GM18517 (cell line): ENCODE measurements around the gene RELT.

Experiments used
- ATAC-seq: cut with Tn5 transposase; IDR thresholded peaks from one replicate; pipeline ENCODE4 v1.9.1; 2021; ENCODE audit warnings: mild to moderate bottlenecking, moderate library complexity; ENCODE audit not compliant: unreplicated experiment

RELT gene

DNA sequence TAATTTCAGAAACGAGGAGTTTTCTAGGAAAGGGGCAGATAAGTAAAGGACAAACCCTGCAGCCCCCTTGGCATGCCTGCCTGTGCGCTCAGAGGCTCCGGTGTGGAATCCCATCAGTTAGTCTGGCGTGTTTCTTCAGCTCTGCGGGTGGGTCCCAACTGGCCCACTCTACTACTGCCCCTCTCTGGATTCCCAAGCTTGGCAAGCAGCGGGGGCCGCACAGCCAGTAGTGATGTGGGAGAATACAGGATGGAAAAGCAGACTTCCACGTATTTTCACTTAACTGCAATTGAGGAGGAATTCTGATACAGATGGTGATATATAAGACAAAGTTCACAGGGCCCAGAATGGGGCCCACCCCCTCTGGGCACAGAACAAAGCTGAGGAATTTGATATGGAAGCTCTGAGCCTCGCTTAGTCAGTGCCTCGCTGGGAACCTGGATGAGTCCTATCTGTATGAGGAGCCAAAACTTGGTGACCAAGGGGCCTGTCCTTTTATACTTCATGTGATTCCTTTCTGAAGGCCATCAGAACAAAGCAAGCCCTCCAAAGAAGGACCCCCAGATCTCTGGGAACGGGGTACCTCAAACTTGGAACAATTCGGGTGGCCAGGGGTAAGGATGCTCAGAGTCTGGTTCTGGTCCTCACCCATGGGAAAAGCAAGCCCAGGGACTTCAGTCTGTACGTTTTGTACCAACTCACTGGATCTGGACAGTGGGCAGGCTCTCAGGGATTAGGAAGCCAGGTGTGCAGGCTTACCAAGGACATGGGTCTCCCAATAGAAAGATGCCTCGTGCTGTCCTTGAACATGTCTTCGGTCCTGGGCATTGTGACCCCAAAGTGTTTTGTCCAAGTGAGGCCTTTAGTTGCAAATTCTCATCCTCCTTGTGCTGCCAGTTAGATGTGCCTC, 26.0 kb downstream of the RELT start:
- ATAC-seq: no peak

DNA sequence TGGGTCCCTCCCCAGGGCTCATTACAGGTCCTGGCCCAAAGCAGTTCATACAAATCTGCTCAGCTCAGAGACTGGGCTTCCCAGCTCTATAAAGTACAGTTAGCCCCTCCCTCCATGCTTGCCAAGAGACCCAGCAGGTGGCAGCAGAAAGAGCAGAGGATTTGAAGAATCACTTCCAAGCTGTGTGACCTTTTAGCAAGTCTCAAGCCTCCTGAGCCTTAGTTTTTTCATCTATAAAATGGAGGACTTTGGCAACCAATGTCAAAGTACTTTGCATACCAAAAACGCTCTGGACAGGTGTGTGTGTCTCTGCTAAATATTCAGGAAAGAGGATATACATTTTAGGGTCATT, 26.6 kb downstream of the RELT start:
- ATAC-seq: no peak

DNA sequence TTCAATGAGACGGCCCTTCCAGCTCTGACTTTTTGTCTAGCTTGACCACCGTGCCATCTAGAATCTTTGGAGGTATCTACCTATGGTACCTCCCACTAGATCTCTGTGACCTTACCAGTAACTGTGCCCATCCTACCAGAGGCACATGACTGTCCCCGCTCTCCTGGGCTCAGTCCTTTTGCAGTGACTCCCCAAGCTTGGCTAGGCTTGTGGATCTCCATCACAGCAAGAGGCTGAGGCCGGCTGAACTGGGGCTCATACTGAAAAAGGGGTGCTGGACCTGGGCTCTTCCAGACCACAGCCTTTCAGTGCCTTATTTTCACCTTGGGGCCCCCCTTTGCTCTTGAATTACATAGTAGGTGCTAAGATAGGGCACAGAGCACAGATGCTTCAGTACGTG, 27.3 kb downstream of the RELT start:
- no peak for ATAC-seq

DNA sequence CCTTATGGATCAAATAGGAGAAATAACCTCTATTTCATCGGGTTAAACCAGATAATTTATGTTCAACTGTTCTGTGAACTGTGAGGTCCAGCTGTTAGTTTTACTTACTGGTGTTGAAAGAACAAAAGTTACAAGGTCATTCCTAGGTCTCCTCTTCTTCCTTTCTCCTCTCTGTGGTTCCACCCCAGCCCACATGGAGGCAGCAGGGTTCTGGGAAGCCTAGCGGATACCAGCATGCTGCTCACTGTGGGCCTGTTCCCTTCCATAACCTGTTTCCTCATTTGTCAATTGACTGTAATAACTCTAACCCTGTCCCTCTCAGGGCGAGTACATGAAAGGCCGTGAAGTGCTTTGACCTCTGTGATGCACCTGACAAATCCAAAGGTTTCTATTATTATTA, 27.8 kb downstream of the RELT start:
- no peak for ATAC-seq

DNA sequence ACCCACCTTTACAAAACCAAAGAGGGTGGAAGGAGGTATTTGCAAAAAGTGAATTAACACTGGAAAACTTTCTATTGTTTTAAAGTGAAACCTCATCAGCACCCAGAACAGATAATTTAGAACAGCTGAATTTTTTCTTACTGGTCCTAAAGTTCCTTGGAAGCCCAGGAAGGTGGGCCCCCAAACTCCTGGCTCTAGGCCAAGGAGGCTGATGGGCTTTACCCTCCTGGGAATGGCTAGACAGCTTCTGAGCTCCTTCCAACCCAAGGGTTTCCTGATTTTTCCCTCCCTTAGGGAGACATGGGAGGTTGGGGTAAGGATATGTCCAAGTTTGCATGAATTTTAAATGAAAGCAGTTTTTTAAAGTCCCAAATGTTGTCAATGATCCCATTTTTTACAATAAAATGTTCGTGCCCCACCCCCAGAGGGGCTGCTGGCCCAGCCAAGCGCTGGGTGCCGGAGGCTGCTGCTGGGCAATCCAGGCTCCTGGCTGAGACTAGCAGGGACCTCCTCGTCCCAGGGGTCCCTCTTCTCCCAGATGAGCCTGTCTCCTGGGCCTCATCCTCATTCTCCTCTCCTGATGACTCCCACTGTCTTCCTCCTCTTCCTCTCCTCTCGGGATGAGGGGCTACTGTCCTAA, 28.4 kb downstream of the RELT start:
- no peak for ATAC-seq

DNA sequence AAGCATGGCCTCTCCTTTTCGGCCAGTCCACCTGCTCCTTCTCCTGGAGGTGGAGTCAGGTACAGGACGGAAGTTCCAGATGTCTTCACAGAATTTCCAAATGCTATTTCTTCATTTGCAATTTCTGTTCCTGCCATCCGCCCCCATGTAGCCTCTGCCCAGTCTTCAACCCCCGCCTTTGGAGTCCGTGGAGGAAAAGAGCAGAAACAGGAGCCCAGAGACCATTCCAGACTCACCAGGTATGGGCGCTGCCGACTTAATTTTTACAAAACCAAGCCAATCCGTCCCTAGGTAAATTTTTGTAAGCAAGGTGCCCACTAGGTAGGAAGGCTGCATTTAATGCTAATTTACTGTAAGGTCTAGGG, 28.9 kb downstream of the RELT start:
- no peak for ATAC-seq

DNA sequence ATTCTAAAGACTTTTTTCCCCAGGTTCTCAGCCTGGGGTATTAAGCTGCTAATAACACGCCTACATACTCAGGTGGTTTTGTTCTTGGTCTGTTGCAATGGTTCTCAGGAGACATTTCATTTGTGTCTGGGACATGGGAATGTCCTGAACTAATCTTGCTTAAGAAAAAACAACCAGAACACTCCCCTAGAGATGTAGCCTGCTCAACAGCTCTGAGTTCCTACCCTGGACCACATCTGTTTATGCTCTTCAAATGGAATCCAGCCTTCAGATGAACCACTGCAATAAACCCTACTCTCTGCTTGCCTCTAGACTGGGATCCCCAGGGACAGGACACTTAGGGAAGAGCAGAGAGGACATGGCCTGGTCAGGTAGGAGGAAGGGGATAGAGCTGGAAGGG, 29.9 kb downstream of the RELT start:
- no peak for ATAC-seq

DNA sequence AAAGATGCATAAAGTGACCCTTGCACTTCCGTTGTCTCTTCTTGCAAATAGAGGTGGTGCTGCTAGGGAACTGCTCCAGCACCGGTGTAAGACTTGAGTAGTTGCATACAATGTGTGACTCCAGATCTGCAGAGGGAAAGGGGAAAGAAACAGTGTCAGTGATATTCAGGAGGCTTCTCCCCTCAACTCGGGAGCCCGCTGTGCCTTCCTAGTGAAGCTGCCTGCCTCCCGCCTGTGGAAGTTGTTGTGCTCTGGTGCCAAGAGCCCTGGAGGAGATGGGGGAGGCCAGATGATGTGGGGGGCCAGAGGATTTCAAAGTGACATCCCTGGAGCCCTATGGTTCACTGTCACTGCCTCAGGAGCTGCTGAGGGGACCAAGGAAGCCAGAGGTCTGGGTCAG, 30.4 kb downstream of the RELT start:
- no peak for ATAC-seq

DNA sequence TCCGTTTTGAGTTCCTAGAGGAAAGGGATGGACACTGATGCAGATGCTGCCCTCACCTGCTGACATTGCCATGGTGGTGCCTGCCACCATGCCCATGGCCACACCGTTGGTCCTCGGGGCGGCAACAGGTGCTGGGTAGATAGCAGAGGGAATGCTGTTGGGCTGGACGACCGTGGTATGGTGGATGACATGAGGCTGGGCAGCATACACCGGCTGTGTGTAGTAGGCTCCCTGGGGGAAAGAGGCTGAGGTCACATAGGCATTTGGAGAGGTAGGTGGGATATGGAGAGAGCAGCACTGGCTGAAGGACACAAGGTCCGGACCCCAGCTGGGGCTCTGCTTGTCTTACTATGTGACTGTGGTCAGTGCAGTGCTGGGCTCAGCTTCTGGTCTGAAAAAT, 33.2 kb downstream of the RELT start:
- no peak for ATAC-seq

DNA sequence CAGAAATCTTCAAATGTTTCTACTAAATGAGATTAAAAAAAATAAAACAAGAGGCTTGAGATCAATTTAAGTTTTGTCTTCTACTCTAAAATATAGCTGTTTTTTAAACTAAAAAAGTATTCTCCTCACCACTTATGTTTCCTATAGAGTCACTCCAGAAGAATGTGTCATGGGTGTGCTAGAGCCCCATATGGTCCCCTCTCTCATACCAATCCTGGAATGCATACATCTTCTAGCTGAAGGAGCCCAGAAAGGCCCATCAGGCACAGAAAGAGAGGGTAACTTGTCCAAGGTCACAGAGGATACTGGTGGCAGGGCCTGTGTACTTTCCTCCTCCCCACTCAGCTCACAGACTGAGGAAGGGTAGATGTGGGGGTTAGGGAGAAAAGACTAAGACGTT, 34.4 kb downstream of the RELT start:
- no peak for ATAC-seq

DNA sequence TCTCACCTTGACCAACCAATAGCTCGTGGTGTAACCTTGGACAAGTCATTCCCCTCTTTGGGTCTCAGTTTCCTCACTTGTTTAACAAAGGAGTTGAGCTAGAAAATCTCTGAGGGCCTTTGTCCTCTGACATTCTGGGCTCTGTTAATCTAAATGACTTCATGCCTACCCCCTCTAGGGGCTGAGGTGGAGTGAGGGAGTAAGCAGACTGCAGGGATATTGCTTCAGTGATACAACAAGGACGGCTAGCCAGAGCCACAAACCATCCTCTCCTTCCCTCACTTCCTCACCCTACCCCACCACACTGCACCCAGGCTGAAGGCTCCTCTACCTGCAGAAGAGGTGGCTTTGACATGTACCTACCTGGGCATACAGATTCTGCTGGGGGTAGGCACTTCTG, 34.8 kb downstream of the RELT start:
- ATAC-seq: no peak

DNA sequence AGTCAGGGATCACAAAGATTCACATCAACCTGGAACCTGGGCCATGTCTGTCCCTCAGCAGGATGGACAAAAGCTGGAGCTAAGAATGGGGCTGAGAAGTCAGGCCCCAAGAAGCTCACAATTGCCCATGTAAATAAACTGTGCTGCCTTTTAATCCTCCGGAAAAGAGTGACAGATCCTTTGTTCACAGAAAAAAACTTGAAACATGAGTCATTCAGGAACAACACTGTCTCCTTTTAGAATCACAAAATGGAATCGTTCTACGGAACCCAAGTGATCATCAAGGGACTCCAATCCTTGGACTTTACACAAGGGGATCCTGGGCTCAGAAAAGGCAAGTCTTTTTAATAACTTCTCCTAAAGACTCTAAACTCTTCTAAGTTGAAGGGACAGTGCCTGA, 36.1 kb downstream of the RELT start:
- ATAC-seq: no peak

DNA sequence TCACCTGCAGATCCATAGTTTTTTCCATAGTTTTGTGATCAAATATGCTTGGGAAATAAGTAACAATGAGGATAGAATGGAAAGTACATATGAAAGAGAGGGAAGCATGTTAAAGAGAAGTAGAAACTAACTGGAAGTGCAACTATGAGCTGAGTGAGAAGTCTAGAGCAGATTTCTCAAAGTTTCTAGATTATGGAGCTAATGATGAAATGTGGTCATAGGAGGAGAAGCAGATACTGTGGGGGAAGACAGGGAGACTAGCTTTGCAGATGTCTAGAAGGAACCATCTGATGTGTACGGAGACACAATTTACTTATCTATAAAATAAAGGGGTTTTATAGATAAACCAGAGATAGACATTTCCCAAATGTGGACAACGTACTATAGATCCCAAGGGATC, 37.1 kb downstream of the RELT start:
- no peak for ATAC-seq

DNA sequence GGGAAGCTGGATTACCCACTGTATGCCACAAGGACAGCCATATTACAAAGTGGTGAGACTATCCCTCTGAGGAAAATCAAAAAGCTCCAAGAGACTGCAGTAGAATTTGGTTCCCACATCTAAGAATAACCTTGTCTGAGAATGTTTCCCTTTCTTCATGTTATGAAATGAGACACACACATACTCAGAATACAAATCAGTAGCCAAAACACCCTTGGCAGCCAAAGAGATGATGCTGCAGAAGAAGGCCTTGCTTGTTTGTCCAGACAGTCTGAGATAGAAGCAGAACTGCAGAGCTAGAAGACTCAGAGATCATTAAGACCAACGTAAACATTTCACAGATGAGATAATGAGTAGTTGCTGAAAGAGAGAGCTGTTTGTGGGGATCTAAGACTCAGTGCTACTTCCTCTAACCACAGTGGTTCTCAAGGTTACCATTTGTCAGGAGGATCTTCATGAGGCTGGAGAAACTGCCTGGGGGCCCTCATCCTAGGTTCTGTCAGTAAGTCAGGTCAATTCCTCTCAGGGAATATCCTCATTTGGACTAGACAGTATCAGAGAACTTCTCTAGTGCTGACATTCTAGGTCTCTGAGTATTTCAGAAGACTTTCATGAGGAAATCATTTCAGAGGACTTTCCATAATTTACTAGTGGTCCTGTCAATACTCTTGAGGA, 38.9 kb downstream of the RELT start:
- no peak for ATAC-seq

DNA sequence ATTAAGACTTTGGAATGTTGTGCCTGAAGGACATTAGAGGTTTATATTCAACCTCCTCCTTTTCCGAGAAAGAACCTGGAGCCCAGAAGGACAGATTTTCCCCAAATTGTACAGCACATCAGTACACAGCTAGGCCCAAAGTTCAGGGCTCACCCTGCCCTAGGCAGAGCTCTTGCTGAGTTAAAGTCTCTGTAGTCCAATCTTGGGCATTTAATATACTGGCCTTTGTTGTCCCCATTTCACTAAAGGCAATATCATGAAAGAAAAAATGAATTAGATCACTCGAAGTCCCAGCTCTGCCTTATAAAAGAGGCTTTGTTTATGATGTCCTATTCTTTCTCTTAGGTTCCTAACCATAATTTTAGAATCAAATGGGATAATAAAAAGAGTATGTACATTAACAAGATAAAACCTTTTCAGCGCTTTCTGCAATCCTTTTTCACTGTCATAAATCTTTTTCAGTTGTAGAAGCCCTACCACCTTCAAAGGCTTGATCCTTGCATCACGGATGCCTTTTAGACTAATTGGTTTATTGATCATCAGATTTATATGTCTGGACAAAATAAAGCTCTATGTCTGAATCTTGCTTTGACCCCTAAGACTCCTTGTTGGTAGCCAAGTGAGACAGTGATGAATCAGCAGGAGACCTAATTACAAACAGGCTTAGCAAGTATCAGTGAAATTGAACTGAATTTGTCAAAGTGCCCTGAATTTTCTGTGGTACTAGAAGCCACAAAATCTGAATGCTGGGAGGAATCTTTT, 39.8 kb downstream of the RELT start:
- ATAC-seq: no peak

DNA sequence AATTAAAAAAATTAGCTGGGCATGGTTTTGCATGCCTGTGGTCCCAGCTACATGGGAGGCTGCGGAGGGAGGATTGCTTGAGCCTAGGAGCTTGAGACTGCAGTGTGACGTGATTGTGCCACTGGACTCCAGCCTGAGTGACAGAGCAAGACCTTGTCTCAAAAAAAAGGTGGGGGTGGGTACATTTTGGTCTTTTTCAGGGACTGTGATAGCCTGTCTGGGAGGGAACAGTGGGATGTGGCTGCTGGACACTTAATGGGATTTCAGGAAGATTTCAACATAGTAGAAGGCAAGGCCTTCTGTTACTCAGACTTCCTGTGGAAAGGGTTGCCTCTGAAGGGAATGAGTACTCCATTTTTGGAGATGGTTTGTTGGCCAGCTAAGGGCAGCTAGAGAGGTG, 40.6 kb downstream of the RELT start:
- no peak for ATAC-seq

DNA sequence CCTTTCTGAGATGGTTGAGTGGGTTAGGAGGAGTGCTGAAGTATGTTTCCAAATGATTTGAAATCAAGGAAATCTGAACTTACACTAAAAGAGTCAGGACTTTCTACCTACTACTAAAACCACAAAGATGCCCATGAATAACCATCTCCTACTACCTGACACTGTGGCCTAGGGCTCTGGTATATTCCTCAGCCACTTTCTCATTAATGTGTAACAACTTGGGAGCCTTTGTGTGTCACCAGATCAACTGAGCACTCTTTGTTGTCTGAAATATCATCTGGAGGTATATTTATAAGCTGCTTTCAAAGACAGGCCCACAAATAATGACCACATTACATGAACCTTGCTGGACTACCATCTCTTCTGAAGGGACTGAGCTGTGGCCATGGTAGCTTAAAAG, 43.9 kb downstream of the RELT start:
- no peak for ATAC-seq

DNA sequence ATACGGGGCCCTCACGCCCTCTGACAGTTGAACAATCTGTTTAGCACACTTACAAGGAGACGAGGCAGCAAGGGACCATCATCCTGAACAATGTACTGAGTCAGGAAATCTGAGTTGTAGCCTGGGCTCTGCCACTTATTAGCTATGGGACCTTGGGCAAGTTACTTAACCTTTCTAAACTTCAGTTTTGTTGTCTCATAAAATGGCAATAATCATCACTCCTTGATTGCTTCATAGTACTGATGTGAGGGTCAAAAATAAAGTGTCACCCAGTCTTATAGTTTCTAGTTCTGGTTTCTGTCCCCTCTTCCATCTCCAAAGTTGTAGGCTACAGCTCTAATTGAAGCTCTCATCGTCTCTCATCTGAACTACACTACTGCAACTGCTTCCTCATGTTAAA, 46.7 kb downstream of the RELT start:
- ATAC-seq: no peak

DNA sequence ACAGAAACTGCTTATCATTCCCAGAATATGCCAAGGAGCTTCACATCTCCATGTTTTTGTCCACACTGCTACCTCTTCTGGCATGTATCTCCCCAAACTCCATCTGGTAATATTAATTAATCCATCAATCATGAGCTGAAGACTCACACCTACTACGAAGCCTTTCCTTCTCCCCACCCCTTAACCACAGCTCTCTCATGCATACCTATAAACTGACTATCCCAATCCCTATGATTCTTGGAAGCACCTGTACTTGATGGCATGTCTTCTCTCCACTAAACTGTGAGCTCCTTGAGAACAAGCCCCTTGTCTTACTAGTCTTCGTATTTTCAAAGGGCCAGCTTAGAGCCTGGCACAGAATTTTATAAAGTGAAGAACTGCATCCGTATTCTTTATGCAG, 47.3 kb downstream of the RELT start:
- ATAC-seq: no peak

DNA sequence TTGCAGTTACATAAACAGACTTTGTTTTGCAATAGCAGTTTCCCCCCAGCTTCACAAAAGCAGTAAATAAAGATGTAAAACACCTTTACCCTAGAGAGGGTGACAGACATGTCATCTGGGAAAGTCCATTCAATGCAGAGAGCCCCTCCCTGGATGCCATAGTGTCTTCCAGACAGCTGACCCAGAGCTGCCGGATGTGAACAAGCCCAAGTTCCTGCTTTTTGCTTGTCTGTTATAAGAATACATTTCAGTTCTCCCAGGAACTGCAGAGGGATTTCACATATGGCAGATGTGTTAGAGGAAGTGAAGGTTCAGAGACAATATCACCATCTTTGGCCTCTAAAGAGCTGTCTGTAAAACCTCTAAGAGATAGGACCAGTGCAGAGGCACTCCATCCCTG, 48.9 kb downstream of the RELT start:
- ATAC-seq: no peak

DNA sequence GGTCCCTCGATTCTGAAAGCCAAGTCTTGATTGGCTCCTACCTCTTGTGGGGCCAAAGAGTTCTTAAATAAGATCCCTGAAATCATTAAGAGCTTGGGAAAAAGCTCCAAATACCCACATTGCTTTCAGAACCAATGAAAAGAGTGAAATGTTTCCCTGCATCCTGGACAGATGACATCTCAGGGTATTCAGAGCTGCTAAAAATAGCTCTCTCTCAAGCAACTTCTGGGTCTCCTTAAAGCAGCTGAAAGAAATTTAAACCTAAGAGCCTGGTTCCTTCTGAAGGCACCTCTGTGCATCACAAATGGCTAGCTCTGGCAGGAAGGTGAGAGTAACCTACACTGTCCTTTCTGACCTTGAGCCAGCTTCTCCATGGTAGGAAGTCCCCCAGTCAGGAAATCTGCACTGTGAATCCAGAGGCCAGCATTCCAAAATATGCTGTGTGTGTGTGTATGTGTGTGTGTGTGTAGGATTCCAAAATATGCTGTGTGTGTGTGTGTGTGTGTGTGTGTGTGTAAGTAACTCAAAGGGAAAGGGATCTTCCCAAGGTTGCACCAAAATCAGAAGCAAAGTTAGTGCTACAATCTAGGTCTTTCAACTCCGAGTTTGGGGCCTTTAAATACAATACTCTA, 50.1 kb downstream of the RELT start:
- no peak for ATAC-seq
